HG03558 (cell line): ENCODE measurements around the gene DMD.
"Not testable (repeated sequence)": the region's sequence is repeated elsewhere in the genome, so short reads cannot be mapped to it uniquely, and the experiment has no call there.

ENCODE experiments used
- ATAC-seq: cut with Tn5 transposase; IDR thresholded peaks from one replicate; pipeline ENCODE4 v1.9.1; 2021; ENCODE audit warnings: moderate number of reproducible peaks; ENCODE audit not compliant: unreplicated experiment; ENCODE audit errors: extremely low read depth

DMD gene

GRCh38 chrX:31932320-31932719 is 1279.0 kb downstream of the DMD start:
- ATAC-seq: not testable (repeated sequence)

GRCh38 chrX:31931225-31931624 is 1280.1 kb downstream of the DMD start:
- no peak for ATAC-seq

- ATAC-seq: no peak
Measured at GRCh38 chrX:31929366-31929765, 1282.0 kb downstream of the DMD start.

- ATAC-seq: no peak
Measured at GRCh38 chrX:31921236-31921635, 1290.1 kb downstream of the DMD start.

- ATAC-seq: no peak
Measured at GRCh38 chrX:31909850-31910572, 1301.3 kb downstream of the DMD start.

- ATAC-seq: no peak
Measured at GRCh38 chrX:31894152-31894551, 1317.2 kb downstream of the DMD start.

GRCh38 chrX:31893525-31893924 is 1317.8 kb downstream of the DMD start:
- ATAC-seq: no peak

- no peak for ATAC-seq
Measured at GRCh38 chrX:31889088-31889487, 1322.3 kb downstream of the DMD start.

GRCh38 chrX:31884535-31884934 is 1326.8 kb downstream of the DMD start:
- ATAC-seq: no peak

GRCh38 chrX:31872007-31872406 is 1339.3 kb downstream of the DMD start:
- no peak for ATAC-seq

- ATAC-seq: no peak
Measured at GRCh38 chrX:31870267-31870666, 1341.1 kb downstream of the DMD start.

GRCh38 chrX:31860686-31861085 is 1350.7 kb downstream of the DMD start:
- no peak for ATAC-seq

- ATAC-seq: no peak
Measured at GRCh38 chrX:31858915-31859314, 1352.4 kb downstream of the DMD start.

- no peak for ATAC-seq
Measured at GRCh38 chrX:31854716-31855115, 1356.6 kb downstream of the DMD start.

- no peak for ATAC-seq
Measured at GRCh38 chrX:31851761-31852160, 1359.6 kb downstream of the DMD start.

GRCh38 chrX:31847773-31848172 is 1363.6 kb downstream of the DMD start:
- ATAC-seq: no peak

- ATAC-seq: no peak
Measured at GRCh38 chrX:31845003-31845402, 1366.3 kb downstream of the DMD start.

GRCh38 chrX:31838617-31839016 is 1372.7 kb downstream of the DMD start:
- no peak for ATAC-seq

- no peak for ATAC-seq
Measured at GRCh38 chrX:31837445-31838049, 1373.8 kb downstream of the DMD start.

- ATAC-seq: no peak
Measured at GRCh38 chrX:31836479-31836878, 1374.9 kb downstream of the DMD start.

- ATAC-seq: no peak
Measured at GRCh38 chrX:31832263-31832662, 1379.1 kb downstream of the DMD start.
